Fibroblast of lung (primary cell): Measurements from ENCODE around the gene GADL1.

ENCODE experiments used
- EZH2 ChIP-seq: IDR thresholded peaks from 2 replicates; pipeline ENCODE4 v1.5.1; 2012; ENCODE audit warnings: low read length, control low read depth, mild to moderate bottlenecking; ENCODE audit errors: missing control alignments
- TF ChIP-seq, protein P1 (sequence below), 2 donors: IDR thresholded peaks in 1 of 2; conservative IDR thresholded peaks in 1 of 2; 1 replicate in 1 of 2; 2 replicates in 1 of 2; pipeline ENCODE4 v1.5.1; 2011 to 2012; ENCODE audit warnings: low read length in 2 of 2, control low read depth in 1 of 2, inconsistent platforms in 1 of 2, low read depth in 1 of 2, mild to moderate bottlenecking in 1 of 2

DNA sequence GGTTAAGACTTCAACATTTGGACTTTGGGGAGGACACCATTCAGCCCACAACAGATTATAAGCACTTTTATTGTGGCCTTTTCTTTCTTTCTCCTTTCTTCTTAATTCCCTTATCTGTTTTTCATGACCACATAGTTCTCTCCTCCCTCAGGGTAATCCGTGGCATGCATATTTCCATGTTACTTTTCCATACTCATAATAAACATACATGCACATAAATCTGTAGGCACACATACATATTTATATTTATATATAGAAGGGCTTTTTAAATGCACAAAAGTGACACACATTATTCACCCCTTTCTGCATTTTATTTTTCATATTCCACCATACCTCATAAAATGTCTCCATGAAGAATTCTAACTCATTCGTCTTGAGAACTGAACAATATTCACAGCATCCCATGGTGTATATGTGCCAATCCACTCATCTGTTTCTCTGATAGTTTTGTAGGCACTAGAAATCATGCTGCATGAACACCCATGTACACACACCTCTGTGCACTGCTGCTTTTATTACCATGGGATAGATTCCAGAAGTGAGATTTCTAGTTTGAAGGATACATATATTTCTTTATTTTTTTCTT lies 38.1 kb upstream of the GADL1 start:
- TF ChIP-seq, protein P1, sequence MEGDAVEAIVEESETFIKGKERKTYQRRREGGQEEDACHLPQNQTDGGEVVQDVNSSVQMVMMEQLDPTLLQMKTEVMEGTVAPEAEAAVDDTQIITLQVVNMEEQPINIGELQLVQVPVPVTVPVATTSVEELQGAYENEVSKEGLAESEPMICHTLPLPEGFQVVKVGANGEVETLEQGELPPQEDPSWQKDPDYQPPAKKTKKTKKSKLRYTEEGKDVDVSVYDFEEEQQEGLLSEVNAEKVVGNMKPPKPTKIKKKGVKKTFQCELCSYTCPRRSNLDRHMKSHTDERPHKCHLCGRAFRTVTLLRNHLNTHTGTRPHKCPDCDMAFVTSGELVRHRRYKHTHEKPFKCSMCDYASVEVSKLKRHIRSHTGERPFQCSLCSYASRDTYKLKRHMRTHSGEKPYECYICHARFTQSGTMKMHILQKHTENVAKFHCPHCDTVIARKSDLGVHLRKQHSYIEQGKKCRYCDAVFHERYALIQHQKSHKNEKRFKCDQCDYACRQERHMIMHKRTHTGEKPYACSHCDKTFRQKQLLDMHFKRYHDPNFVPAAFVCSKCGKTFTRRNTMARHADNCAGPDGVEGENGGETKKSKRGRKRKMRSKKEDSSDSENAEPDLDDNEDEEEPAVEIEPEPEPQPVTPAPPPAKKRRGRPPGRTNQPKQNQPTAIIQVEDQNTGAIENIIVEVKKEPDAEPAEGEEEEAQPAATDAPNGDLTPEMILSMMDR (conservative IDR thresholded peaks at IDR 0.05 in 1 of 2, IDR thresholded peaks at IDR 0.05 in 1 of 2; ENCODE audit: low read depth in 1 of 2, low read length in 2 of 2) = no peak
- no peak for TF ChIP-seq EZH2
